ENCODE measurements around the gene HMCN1.
"Not testable (repeated sequence)": the region's sequence is repeated elsewhere in the genome, so short reads cannot be mapped to it uniquely, and the experiment has no call there.

Gene HMCN1

DNA sequence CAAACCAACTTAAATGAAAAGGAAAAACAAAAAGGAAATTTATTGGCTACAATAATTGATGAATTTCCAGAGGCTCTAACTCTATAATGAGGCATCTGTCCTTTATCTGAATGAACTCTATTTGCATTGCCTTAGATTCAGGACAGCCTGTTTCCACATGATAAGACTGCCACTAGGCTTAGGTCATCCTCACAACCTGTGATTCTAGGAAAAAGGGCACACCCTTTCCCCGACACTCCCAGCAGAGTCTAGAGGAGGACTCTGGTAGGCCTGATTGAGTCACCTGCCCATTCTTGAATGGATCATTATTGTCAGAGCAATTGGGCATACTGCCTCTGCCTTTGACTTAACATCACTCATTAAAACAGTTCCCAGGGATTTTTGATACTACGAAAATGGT lies 378.1 kb downstream of the HMCN1 start:
- DNase-seq = no peak

DNA sequence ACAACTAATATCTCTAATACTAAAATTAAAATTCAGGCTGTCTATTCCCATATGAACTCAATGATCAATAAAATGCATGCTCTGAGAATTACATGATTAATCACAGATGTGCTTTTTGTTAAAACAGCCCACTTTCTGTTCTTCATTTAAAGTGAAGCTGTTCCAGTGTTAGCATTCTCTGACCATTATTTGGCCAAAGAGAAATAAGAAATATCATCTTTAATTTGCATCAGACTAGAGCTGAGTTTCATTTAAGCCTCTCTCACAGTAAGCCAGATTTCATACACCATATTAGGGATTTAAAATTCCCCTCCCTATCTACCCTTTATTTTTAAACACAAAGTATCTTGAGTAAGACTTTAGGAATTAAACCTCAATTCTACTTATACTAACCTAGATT lies 379.3 kb downstream of the HMCN1 start:
- no peak for DNase-seq

DNA sequence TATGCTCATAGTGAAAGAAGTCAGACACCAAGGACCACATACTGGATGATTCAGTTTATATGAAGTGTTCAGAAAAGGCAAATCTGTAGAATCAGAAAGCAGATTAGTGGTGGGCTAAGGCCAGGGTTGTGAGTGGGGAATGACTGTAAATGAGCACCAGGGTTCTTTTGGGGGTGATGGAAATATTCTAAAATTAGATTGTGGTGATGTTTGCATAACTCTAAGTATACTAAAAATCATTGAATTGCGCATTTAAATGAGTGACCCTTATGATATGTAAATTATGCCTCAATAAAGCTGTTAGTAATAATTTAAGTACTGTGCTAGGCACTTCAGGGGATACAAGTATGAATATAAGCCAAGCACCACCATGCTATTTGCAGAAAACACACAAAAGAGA lies 384.5 kb downstream of the HMCN1 start:
- no peak for DNase-seq

DNA sequence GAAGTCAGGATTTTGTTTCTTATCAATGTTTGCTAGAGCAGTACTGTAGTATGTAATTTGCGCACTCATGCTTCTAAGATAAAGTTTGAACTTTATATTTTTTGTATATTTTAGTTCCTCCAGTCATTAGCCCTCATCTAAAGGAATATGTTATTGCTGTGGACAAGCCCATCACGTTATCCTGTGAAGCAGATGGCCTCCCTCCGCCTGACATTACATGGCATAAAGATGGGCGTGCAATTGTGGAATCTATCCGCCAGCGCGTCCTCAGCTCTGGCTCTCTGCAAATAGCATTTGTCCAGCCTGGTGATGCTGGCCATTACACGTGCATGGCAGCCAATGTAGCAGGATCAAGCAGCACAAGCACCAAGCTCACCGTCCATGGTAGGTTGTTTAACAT lies 388.6 kb downstream of the HMCN1 start:
- no peak for DNase-seq

DNA sequence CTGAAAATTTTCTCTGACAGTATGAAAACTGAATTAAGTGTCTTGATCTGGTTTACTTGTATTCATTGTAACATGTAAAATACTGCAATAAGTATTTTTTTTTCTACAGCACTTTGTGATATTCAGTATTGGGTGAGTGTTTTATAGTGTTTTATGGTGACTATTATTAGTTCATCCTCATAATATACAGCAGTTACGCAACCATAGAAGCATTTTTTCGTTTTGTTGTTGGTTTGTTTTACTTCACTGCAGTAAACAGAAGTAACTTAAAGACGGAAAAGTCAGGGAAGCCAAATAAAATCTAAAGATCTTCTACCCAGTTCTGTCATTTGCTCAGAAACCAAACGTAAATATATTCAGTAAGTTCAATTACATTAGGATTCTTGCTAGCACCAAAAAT lies 390.8 kb downstream of the HMCN1 start:
- no peak for DNase-seq

DNA sequence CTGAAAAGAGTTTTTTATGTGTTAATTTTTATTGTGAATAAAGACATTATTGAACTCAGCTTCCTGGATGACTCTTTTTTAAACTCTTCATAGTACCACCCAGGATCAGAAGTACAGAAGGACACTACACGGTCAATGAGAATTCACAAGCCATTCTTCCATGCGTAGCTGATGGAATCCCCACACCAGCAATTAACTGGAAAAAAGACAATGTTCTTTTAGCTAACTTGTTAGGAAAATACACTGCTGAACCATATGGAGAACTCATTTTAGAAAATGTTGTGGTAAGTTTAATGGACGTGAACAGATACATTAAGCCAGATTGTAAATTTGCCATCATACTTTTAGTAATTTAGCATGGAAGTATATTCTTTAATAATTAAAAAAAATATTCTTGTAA lies 391.3 kb downstream of the HMCN1 start:
- no peak for DNase-seq

DNA sequence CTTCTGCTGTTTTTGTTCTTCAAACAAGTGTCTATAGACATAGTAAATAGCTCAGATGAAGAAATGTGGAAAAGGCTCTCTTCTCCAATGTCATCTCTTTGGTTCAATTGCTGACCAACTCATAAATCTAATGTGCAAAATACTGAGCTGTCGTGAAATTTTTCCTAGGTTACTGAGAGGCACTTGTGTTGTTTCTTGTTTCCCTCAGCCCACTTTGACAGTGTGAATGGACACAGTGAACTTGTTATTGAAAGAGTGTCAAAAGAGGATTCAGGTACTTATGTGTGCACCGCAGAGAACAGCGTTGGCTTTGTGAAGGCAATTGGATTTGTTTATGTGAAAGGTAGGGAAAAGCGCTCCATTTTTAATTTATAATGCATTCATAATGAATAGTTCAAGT lies 395.6 kb downstream of the HMCN1 start:
- DNase-seq = no peak

DNA sequence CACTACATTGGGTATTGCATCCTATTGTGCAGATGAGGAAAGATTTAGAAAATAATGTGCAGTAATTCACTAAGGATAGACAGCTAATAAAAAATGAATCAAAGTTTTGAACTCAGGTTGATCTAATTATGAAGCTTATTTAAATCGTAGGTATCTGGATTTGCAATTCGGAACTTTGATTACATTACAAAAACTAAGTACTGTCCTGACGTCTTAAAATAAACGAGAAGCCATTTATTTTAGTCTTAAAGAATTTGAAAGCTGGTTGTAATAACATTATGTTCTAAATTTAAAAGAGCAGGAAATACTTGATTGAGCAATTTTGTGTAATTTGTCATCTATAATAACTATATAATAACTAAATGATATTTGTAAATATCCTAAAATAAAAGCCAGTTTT lies 404.9 kb downstream of the HMCN1 start:
- no peak for DNase-seq

DNA sequence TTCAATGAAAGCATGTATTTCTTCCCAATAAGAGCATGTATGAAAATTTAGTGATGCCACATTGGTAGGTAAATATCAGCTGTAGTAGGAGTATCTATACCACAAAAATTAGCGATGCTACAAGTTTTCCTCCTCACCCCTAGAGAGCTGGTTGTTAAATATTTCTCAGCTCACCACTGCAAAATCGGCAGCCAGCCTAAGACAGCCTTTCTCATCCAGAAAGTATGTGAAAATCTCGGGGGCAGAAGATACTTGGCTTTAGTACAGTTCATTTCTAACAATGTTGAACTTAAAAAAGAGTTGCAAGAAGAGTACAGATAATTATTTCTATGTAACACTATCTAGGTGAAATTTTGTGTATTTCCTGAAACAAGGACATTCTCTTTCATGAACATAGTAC lies 405.5 kb downstream of the HMCN1 start:
- no peak for DNase-seq

DNA sequence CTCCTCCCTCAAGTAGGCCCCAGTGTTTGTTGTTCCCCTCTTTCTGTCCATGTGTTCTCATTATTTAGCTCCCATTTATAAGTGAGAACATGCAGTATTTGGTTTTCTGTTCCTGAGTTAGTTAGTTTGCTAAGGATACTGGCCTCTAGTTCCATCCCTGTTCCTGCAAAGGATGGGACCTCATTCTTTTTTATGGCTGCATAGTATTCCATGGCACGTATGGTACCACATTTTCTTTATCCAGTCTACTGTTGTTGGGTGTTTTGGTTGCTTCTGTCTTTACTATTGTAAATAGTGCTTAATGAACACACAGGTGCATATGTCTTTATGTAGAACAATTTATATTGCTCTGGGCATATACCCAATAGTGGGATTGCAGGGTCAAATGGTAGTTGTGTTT lies 408.0 kb downstream of the HMCN1 start:
- no peak for DNase-seq

DNA sequence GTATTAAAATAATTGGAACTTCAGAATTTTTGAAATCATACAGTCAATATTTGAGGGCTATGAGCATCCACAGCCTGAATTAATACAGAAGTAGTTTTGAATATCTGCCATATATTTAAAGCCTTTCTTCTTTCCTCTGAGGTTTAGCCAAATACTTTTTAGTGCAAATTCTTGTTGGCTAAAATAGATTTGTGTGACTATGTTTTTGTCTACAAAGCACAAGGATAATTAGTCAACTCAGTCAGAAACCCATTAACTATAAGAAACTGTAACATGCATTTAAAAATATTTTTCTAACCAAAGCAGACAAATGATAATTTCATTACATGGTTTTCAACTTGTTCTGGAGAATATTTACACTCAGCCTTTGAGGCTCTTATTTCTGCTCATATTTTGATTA lies 408.7 kb downstream of the HMCN1 start:
- no peak for DNase-seq

DNA sequence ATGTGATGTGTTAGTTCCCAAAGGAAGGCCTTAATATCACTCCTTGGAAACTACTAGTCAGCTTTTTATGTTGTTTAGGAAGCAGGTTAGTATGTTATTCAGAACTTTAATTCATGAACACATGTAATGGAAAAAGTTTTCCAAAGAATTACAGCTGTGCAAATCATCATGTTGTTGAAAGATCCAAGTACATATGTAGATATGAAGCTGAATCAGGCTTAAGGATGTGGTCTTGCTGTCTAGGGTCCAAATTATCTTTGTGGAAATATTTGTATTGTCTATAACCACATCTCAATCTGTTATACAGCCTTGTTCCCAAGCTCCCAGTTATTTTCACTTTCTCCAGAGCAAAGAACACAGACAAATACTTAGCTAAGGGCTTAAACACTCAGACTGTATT lies 409.3 kb downstream of the HMCN1 start:
- no peak for DNase-seq

DNA sequence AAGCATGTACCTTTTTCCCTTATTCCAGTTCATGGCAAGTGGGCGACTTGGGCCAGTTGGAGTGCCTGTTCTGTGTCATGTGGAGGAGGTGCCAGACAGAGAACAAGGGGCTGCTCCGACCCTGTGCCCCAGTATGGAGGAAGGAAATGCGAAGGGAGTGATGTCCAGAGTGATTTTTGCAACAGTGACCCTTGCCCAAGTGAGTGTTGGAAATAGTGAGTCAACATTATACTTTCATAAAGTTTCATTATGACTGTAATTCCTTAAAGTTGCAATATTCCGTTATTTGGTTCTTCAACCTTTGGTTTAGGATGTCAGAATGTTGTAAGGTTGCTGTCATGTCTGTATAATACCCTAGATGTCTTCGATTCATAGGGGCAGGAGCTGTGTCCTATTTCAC lies 410.3 kb downstream of the HMCN1 start:
- DNase-seq = no peak

DNA sequence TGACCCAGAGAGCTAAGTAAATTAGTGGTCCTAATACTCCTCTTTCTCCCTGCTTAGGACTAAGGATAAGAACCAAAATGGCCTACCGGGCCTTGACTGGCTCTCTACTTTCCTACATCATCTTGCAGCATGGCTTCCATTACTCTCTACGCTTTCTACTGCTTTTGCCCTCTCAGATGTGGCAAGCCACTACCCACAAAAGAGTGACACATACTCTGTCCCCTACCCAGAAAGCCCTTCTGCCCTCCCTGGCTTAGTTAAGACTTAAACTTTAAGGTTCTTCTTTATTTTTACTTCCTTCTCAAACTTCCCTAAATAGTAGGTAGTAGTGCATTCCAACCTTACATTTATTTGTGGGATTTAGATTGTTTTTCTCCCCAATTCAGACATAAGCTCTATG lies 412.8 kb downstream of the HMCN1 start:
- no peak for DNase-seq

DNA sequence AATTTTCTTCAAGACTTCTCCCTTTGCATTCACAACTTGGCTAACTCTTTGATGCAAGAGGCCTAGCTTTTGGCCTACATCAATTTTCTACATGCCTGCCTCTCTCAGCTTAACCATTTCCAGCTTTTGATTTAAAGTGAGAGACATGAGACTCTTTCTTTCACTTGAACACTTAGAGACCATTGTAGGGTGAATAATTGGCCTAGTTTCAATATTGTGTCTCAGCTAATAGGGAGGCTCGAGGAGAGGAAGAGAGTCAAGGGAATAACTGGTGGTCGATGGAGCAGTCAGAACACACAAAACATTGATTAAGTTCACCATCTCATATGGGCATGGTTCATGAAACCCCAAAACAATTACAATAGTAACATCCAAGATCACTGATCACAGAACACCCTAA lies 415.4 kb downstream of the HMCN1 start:
- DNase-seq = no peak

DNA sequence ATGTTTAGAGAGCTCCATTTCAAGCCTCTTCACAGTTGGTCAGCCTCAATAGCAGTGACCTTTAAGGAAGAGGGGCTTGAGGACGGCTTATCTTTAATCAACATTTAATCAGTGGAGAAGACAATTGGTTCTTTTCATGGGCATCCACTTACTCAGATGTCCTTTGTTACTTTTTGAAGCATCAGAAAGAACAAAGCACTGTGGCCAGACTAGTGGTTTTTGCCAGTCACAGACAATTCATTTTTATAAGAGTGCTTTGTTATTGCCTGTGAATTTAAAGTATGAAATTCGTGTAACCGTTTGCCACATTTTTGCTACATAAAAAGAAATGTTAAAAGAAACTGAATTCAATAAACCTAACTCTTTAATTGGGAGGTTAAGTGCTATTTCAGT lies 418.0 kb downstream of the HMCN1 start:
- no peak for DNase-seq

DNA sequence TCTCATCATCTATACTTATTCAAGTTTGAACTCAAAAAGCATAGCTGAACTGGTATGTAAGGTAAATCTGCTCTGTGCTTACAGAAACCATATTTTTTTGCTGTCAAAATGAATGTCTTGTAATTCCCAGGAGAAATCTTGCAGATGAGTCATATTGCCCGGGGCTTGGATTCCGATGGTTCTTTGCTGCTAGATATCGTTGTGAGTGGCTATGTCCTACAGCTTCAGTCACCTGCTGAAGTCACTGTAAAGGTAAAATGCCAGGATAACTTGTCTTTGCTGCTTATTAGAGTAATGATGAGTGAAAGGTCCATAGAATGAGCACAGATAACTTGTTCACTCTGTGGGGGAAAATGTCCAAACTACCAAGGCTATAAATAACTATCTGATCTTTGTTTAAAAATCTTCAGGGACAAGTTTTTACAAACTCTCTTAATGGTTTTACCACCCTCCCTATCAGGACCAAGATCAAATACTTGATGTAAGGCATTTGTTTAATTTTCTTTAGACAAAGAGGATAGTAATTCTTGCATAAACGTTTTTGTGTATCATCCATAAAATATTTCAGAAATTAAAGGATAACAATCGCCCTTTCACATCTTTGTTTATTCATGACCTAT lies 418.5 kb downstream of the HMCN1 start:
- DNase-seq = no peak

DNA sequence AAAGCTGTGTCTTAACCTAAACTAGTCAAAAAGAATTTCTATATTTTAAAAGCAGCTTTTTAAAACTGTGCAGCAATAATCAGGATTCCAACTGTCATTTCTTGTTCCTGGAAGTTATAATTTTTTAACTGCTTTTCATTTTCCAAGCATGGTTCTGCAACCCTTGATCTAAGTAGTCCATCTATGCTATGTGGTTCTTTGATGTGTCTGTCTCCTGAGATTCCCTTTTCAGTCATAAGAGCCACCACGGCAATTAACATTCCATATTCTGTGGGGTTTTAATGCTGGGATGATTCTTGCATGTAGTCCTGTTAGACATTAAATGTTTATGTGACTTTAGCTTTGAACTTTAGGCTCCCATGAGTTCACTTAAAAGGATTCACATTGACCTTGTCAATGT lies 420.5 kb downstream of the HMCN1 start:
- DNase-seq = no peak

DNA sequence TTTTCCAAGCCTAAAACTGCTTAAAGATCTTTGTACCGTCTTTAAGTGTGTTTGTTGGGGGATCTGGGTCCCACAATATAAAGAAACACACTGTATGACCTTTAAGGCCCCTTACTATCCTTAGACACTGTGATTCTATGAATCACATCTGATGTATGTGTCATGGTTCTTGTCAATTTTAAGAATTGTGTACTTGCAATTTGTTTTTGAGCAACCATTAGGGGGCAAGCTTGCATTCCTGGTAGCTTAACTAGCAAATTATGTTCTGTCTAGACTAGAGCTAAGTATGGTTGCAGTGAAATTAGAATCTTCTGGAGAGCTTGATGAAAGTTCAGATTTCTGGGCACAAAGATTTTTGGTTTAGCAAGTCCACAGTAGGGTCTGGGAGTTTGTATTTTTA lies 421.4 kb downstream of the HMCN1 start:
- no peak for DNase-seq

DNA sequence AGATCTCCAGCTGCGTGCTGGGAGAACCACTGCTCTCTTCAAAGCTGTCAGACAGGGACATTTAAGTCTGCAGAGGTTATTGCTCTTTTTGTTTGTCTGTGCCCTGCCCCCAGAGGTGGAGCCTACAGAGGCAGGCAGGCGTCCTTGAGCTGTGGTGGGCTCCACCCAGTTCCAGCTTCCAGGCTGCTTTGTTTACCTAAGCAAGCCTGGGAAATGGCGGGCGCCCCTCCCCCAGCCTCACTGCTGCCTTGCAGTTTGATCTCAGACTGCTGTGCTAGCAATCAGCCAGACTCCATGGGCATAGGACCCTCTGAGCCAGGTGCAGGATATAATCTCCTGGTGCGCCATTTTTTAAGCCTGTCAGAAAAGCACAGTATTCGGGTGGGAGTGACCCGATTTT lies 428.7 kb downstream of the HMCN1 start:
- DNase-seq = not testable (repeated sequence)

DNA sequence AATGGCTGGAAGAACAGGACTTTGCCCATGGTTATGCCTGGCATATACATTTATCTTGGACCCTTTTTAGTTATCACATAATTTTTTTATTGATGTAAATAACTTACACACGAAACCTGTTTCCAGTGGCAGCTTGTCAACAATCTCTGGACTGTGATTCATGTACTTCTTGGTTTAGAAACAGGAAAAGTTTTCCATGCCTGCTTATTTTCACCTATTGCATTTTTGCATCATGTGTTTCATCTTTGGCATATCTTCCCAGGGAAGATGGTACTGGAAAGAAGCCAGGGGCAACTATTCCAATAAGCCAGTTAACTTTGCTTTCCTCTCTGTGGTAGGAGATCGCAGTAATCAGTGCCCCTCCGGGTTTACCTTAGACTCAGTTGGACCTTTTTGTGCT lies 430.6 kb downstream of the HMCN1 start:
- DNase-seq = no peak

DNA sequence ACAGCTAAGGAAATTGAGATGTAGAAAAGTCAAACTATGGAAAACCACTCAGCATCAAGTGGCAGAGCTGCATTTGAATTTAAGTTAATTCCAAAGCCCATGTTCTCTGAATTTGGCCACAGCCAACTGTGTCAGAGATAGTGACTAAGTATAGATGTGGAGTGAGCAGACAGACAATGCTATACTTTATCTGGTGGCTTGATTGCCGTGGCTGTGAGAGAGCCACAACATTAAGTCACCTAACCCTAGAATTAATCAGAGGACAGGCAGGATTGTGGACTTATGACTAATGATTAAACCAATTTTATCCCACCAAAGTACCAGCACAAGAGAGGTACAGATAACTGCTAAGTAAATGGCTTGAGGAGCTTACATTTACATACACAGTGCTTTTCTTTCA lies 431.1 kb downstream of the HMCN1 start:
- DNase-seq = no peak

DNA sequence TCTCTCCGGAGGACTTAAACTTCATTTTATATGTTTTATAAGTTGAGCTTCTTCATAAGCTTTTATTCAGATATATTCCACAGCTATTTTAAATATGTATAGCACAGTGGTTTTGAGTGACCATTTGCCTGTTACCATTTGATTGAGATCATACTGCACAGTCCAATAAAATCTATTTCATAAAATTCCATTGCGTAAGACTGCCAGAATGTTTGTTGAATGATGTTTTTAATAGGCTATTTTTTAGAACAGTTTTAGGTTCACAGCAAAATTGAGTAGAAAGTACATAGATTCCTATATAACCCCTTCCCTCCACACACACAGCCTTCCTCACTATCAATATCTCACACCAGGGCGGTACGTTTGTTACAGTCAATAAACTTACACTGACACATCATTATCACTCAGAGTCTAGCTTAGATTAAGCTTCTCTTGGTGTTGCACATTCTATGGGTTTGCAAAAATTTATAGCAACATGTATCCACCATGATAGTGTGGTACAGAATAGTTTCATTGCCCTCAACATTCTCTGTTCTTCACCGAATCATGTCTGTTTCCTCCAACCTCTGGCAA lies 433.0 kb downstream of the HMCN1 start:
- no peak for DNase-seq

DNA sequence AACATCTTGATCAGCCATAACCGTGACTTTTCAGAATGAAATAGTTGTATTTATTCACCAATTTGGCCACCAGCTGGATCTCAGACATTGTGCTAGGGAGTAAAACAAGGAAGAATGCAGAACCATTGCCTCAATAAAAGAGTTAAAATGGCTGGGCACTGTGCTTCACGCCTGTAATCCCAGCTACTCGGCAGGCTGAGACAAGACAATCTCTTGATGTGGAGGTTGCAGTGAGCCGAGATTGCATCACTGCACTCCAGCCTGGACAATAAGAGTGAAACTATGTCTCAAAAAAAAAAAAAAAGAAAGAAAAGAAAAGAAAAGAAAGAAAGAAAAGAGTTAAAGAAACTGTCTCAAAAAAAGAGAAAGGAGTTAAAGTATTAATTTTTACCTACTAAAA lies 441.4 kb downstream of the HMCN1 start:
- no peak for DNase-seq

DNA sequence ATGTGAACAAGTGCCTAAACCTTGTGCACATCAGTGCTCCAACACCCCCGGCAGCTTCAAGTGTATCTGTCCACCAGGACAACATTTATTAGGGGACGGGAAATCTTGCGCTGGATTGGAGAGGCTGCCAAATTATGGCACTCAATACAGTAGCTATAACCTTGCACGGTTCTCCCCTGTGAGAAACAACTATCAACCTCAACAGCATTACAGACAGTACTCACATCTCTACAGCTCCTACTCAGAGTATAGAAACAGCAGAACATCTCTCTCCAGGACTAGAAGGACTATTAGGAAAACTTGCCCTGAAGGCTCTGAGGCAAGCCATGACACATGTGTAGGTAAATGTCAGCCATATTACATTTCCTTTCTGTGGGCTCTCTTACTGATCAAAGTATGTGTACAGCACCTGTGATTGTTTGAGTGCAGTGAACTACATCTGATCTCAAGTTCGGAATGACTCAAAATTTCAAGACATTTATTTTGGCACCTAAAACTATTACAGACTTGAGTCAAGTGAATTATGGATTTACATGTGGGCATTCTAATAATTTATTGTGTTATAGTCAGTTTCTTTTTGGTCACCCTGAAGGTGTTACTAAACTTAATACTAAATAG lies 444.3 kb downstream of the HMCN1 start:
- DNase-seq = no peak

Data from stimulated activated CD4-positive, alpha-beta T cell treated with anti-CD3 and anti-CD28 coated beads, Interleukin-12 subunit alpha, Interleukin-12 subunit beta, amount 100 ng/mL, for 4 hours (primary cell).